Germinal center (tissue), 1 donor: ENCODE results near the gene TAB2.
A peak's percentile ranks its signal among the peaks of the same experiment; 100 is the strongest.
"Not testable (repeated sequence)": the region's sequence is repeated elsewhere in the genome, so short reads cannot be mapped to it uniquely, and the experiment has no call there.

Experiments used
- DNase-seq: peaks from one replicate; pipeline ENCODE4 v3.0.0; 2012; ENCODE audit warnings: mixed read lengths, low spot score

Gene TAB2

GRCh38 chr6:149333266-149333620 lies 15.7 kb downstream of the TAB2 start:
- DNase-seq: no peak

- DNase-seq: no peak
Observed at GRCh38 chr6:149334201-149334600, 16.7 kb downstream of the TAB2 start.

GRCh38 chr6:149334682-149335160 lies 17.2 kb downstream of the TAB2 start:
- no peak for DNase-seq

GRCh38 chr6:149335924-149336608 lies 18.6 kb downstream of the TAB2 start:
- no peak for DNase-seq

- DNase-seq: no peak
Observed at GRCh38 chr6:149336609-149336928, 19.1 kb downstream of the TAB2 start.

GRCh38 chr6:149337320-149337719 lies 19.8 kb downstream of the TAB2 start:
- no peak for DNase-seq

GRCh38 chr6:149340200-149340599 lies 22.7 kb downstream of the TAB2 start:
- no peak for DNase-seq

GRCh38 chr6:149342525-149342924 lies 25.0 kb downstream of the TAB2 start:
- peak; percentile 27 for DNase-seq

- no peak for DNase-seq
Observed at GRCh38 chr6:149343501-149343900, 26.0 kb downstream of the TAB2 start.

GRCh38 chr6:149346078-149346477 lies 28.6 kb downstream of the TAB2 start:
- DNase-seq: no peak

- no peak for DNase-seq
Observed at GRCh38 chr6:149347067-149347466, 29.6 kb downstream of the TAB2 start.

- not testable (repeated sequence) for DNase-seq
Observed at GRCh38 chr6:149349279-149349678, 31.8 kb downstream of the TAB2 start.

- no peak for DNase-seq
Observed at GRCh38 chr6:149354009-149354408, 36.5 kb downstream of the TAB2 start.

GRCh38 chr6:149356081-149356750 lies 38.7 kb downstream of the TAB2 start:
- DNase-seq: no peak

GRCh38 chr6:149357726-149358538 lies 40.4 kb downstream of the TAB2 start:
- DNase-seq: no peak

- DNase-seq: no peak
Observed at GRCh38 chr6:149359440-149359839, 41.9 kb downstream of the TAB2 start.

GRCh38 chr6:149360536-149360935 lies 43.0 kb downstream of the TAB2 start:
- no peak for DNase-seq

GRCh38 chr6:149362289-149362688 lies 44.8 kb downstream of the TAB2 start:
- no peak for DNase-seq

- no peak for DNase-seq
Observed at GRCh38 chr6:149363154-149363553, 45.6 kb downstream of the TAB2 start.

- no peak for DNase-seq
Observed at GRCh38 chr6:149364557-149364956, 47.0 kb downstream of the TAB2 start.

- DNase-seq: no peak
Observed at GRCh38 chr6:149365197-149365596, 47.7 kb downstream of the TAB2 start.

- DNase-seq: no peak
Observed at GRCh38 chr6:149366267-149366921, 48.9 kb downstream of the TAB2 start.

GRCh38 chr6:149368065-149368464 lies 50.6 kb downstream of the TAB2 start:
- no peak for DNase-seq
